HG03066 (cell line): ENCODE results near the gene BCL10.

ENCODE experiments used
- ATAC-seq: cut with Tn5 transposase; IDR thresholded peaks from one replicate; pipeline ENCODE4 v1.9.1; 2021; ENCODE audit warnings: low read depth; ENCODE audit not compliant: unreplicated experiment

BCL10 gene

DNA sequence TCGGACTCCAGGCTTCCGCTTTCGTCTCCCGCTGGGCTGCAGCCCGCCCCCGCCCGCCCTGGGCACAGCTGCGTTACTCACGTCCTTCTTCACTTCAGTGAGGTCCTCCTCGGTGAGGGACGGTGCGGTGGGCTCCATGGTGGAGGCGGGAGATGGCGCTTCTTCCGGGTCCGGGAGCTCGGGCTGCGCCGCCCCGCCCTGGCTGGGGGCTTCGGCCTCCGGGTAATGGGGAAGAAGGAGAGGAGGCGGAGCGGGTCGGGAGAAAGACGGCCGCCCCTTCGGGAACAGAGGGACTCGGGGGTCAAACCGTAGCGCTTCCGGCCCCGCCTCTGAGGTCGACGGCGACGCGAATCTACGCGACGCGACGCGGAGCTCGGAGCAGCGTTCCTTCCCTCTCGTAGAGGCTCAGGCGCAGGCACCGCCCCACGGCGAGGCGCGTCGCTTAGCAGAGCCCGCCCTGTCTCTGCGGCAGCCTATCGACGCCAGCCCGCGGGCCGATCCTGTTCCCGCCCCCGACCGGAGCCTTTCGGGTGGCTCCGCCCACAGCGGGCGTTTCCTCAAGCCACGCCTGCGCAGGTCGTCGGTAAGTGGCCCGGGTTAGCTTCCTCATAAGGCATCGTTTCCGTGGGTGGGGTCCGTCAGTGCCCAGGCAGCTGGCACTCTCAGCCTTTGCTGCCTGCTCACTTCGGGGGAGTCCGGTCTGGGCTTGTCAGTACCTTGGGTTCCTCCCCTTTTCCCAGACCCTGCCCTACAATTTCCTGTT, at the start of gene BCL10:
Gene BCL10 (minus strand): TSS at position 418 of the 763 bp plus-strand sequence. CDS start 280 bp downstream, at position 138.
- peak; percentile 96 for ATAC-seq

DNA sequence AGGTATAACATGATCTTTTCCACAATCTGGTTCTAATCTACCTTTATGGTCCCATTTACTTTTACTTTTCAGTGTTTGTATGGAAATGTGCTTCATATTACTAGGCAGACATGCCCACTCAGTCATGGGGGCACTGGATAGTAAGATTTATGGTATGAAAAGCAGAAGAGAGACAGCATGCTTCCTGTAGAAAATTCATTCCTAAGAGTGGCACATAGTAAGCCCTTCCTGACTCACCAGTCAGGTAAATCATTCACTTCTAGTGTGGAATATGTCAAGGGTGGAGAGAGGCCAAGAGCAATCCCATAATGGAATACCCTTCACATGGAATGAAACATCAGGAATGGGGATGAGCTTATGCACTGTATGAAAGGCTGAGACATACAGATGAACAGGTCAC, 49.5 kb upstream of the BCL10 start:
- no peak for ATAC-seq

DNA sequence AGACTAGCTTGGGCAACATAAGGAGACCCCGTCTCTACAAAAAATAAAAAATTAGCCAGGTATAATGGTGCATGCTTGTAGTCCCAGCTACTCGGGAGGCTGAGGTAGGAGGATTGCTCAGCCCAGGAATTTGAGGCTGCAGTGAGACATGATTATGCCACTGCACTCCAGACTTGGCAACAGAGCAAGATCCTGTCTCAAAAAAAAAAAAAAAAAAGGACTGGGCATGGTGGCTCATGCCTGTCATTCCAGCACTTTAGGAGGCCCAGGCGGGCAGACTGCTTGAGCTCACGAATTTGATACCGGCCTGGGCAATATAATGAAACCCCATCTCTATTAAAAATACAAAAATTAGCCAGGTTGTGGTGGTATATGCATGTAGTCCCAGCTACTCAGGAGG, 47.3 kb upstream of the BCL10 start:
- ATAC-seq = no peak

DNA sequence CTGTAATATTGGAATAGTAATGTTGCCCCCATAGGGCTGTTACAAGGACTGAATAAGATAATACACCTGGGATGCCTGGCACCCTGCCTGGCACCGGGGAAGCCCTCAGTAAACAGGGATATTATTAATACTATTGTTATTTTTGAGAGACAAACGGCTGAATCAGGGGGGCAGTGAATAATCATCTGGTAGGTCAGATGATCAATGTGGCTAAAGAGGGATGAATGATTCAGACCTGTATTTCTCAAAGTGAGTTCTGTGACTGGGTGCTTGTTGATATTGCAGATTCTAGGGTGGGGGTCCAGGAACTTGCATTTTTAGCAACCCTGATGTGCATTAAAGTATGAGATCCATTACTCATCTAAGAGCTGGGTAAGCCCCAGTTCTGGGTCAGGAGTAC, 46.2 kb upstream of the BCL10 start:
- ATAC-seq = no peak

- ATAC-seq = no peak
These were observed 45.0 kb upstream of the BCL10 start for GRCh38 chr1:85321237-85321964.

DNA sequence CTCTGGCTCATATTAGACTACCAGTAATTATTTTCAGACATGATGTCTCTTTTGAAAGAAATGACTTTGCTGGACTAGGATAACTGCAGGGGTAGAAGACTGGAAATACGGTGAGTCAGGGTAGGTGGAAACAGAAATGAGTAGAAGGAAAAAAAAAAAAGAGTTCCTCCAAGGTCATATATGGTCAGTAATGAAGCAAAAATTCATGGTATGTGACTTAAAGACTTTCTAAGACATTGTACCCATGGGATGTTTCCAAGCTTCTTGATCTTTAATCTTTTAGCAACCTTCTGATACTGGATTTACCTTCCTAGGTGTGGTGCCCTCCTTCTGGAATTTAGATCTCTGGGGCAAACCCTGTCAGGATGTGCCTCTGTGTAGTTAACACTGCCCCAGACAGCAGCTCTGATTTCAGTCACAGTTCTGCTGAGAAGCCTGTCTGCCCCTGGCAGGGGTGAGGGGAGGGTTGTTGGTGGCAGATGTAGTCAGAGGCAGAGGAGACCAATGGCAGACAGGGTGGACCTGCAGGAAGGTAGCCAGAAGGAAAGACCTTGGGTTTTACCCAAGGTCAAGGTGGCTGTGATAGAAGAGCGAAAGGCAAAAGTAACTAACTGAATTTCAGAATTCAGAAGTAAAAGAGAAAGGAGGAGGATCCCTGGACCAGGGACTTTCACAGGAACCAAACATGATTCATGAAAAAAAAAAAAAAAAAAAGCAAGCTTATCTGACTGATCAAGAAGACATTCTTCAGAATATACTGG, 44.1 kb upstream of the BCL10 start:
- no peak for ATAC-seq

DNA sequence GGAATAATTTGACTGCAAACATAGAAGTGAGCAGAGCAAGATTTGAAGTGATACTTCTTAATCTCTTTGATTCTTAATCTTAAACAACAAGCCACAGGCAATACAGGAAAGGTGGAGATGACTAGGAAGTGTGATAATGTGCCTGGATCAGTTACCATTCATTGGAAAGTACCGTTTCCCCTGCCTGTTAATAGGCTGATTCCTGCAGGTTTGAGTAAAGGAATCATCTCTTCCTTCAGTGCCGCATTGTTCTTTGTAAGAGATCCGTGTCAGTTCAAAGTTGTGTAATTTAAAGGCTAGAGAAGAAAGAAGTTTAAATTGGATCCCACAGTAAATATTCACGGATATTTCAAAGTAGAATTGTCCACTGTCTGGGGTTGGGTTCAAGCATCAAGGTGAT, 43.5 kb upstream of the BCL10 start:
- no peak for ATAC-seq

GRCh38 chr1:85319491-85319890, 43.1 kb upstream of the BCL10 start:
- no peak for ATAC-seq

GRCh38 chr1:85318217-85318616, 41.8 kb upstream of the BCL10 start:
- ATAC-seq = no peak

GRCh38 chr1:85317560-85317959, 41.1 kb upstream of the BCL10 start:
- ATAC-seq = no peak

DNA sequence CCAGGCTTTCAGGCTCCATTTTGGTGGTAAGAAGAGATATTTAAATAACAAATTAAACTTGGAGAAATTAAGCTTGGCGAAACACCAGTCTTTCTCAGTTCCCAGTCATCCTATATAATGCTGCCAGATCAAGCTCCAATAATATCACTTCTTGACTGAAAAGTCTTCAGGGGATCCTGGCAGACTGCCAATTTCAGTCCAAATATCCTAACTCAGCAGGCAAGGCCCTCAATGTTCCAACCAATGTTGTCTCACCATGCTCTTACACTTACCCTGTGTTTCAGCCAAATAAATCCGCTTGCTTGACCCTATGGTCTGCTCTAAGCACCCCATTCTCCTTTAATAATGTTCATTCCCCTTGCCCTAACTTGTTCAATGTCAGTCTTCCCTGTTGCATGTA, 39.9 kb upstream of the BCL10 start:
- no peak for ATAC-seq

DNA sequence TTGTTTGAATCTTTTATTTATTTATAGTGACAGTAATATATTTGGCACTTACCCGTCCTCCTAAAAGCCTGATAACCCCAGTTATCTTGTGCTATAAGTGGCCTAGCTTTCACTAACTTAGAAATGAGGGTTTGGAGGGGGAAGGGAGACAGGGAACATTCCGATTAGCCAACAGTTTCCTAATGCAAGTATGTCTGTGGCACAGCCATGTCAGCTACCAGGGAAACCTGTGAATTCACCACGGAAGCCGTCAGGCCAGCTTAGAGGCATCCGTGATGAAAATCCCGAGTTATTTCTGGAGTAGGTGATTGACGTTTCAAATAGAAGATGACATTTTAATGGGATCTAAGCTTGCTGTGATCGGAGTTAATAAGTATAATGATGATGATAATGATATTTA, 39.4 kb upstream of the BCL10 start:
- ATAC-seq = no peak

- ATAC-seq = no peak
These were observed 38.3 kb upstream of the BCL10 start for GRCh38 chr1:85314726-85315125.

GRCh38 chr1:85313888-85314696, 37.7 kb upstream of the BCL10 start:
- ATAC-seq = no peak

DNA sequence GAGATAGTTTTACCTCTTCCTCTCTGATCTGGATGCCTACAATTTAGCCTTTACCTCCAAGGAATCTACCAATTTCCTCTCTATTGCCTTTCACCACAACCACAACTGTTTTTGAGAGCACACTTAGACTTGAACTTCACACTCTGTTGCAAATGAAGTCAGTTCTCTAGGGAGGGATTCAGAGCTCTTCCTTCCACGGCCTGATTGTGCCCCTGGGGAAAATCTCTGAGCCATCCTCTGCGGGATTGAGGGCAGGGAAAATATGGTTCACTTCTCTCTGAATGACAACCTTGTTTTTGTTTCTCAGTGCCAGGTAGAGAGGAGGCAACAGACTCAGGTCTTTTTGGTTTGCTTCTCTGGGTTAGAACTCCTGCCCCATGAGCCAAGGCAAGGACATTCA, 35.4 kb upstream of the BCL10 start:
- no peak for ATAC-seq

GRCh38 chr1:85308833-85309350, 32.5 kb upstream of the BCL10 start:
- no peak for ATAC-seq

DNA sequence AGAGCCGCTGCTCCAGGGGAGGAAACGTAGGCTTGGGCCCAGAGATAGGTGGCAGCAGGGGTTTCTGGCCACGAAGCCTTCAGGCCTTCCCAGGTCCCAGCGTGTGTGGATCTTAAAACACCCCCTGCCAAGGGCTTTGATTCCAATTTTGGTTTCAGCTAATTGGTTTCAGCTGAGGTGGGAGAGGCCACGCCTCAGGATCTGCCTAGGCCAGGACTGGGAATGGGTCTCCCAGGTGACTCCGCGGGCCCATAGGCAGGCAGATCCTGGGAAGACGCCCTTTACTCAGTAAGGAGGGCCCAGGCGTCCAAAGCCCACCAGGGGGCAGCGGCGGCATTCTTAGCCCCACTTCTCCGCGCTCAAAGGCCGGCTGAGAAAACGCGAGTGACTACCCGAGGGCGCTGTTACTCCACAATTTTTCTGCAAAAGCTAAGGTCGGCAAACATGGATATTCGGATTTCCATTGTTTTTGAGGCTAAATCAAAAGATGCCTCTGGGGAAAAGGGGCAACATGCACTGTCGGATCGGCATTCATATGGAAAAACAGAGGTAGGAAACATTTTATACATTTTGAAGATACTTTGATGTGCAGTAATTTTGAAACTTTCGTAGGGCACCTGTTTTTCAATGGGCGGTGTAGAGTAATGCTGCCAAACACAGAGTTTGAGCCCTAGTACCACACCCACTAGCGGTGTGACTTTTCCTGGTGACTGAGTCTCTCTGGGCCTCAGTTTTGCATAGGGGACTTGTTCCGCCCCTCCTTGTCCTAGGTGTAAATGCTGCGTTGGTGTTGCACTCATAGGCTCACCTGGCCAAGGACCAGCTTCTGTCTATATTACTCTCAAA, 31.8 kb upstream of the BCL10 start:
- ATAC-seq = peak; percentile 92

DNA sequence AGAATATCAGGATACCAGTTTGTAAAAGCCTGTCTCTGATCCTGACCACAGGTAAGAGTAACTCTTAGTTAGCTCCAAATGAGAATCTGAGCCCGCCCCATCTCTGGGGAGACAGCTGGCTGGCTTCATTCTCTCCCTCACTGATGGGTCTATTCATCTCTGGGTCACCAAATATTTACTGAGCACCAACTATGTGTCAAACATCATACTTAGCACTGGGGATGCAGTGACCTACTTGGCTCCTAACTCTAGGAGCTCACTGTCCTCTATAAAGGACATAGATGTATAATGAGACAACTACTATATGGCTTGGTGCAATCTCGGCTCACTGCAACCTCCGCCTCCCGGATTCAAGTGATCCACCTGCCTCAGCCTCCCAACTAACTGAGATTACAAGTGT, 29.8 kb upstream of the BCL10 start:
- no peak for ATAC-seq

DNA sequence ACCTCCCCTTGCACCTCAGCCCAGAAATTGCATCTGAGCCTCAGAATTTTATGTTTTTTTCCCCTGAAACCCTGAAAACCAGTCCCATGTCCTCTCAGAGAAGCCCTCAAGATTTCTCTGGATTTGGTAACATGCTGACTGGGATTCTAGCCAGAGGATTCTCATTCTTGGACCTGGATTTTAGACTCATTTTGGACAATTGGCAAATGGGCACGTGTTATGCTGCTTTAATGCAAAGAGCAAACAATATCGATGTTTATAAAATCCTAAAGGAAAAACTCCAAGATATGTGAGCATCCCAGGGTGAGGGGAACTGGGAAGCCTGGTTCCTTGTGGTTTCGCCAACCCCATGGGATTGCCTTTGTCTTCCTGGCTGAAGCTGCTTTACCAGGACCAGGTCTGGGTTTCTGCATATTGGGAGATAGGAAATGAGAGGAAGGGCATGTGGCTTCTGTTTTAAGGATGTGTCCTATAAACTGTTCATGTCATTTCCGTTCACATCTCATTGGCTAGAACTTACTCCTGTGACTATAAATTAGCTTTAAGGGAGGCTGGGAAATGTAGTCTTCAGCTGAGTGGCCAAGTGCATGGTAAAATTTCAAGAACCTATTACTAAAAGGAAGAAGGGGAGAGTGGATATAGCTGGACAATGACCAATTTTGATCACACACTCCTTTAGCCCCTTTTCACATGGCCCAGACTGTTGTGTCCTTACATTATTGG, 27.2 kb upstream of the BCL10 start:
- ATAC-seq = no peak
